Epithelial cell of proximal tubule (primary cell): ENCODE measurements around the gene USPL1. TPM values are rescaled to one million over a fixed set of nuclear protein-coding genes. Genes with fewer than 3 reads are reported as not detected.
"Not testable (repeated sequence)": the region's sequence is repeated elsewhere in the genome, so short reads cannot be mapped to it uniquely, and the experiment has no call there.

Experiments used
- DNase-seq: peaks from one replicate; pipeline ENCODE4 v3.0.0-alpha.2; 2011; ENCODE audit warnings: low read depth
- H3K4me3 ChIP-seq: 2 replicates; pipeline ENCODE4 v1.5.1; 2011; ENCODE audit warnings: low read depth, mild to moderate bottlenecking, low read length
- total RNA-seq: library from RNA; depleted of rRNA; stranded (reverse); fragments of >200 nt; gene quantifications from 2 replicates; pipeline ENCODE4 v1.2.3, GENCODE V29; 2015
- TF ChIP-seq, protein P1 (sequence below): conservative IDR thresholded peaks from 2 replicates; pipeline ENCODE4 v1.5.1; 2012; ENCODE audit warnings: low read depth, mild to moderate bottlenecking, low read length

The USPL1 gene
- total RNA-seq, 1 donor from 2014 or later, result 13.2 TPM

DNA sequence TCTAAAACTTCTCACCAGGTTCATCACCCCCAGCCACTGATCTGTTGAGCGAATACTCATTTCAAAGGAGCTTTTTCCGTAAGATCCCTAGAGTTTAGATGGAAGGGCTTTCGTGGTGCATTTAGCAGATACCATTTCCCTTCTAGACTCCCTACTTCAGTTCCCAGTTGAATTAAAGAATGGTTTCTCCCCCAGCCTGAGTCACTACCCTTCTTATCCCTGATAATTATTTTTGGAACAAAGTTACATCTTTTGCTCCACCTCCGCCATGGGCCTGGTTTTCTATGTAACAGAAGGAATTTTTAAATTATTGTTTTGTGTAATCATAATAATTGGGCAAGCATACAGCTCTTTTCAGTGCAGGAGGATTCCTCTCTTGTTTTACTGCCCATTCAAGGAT lies 22.0 kb downstream of the USPL1 start:
- no peak overlapping the region for H3K4me3 ChIP-seq
- DNase-seq, result no peak
- TF ChIP-seq, protein P1, sequence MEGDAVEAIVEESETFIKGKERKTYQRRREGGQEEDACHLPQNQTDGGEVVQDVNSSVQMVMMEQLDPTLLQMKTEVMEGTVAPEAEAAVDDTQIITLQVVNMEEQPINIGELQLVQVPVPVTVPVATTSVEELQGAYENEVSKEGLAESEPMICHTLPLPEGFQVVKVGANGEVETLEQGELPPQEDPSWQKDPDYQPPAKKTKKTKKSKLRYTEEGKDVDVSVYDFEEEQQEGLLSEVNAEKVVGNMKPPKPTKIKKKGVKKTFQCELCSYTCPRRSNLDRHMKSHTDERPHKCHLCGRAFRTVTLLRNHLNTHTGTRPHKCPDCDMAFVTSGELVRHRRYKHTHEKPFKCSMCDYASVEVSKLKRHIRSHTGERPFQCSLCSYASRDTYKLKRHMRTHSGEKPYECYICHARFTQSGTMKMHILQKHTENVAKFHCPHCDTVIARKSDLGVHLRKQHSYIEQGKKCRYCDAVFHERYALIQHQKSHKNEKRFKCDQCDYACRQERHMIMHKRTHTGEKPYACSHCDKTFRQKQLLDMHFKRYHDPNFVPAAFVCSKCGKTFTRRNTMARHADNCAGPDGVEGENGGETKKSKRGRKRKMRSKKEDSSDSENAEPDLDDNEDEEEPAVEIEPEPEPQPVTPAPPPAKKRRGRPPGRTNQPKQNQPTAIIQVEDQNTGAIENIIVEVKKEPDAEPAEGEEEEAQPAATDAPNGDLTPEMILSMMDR, result no peak

DNA sequence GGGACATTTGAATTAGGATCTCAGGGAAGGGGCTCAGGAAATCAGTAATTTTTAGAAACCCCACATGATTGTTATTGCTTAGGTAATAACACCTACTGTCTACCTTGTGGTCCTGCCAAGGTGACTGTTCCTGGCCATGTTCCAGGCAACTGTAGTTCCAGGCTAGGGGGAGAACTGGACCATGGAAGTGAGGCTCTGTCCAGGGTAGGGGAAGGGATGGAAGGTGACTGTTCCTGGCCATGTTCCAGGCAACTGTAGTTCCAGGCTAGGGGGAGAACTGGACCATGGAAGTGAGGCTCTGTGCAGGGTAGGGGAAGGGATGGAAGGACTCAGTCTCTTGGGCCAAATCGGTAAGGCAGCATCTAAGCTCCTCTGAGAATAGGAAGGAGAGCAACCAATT lies 23.5 kb downstream of the USPL1 start:
- TF ChIP-seq, protein P1, result peak; percentile 13
- not testable (repeated sequence) for H3K4me3 ChIP-seq, DNase-seq

DNA sequence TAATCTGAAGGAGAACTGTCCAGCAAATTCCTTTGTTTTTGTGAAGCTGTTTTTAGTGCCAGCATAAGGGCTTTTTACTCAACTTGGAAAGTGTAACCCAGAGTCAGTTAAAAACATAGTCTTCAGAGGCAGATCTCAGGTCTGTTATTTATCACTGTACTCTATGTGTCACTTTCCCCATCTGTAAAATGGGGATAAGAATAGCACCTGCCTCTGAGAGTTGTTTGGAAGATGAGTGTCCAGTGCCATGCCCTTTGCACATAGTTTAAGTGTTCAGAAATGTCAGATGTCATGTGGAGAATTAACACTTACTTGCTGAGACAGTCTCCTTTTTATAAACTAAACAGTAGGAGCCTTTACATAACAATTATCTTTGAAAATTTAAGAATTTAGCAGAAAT lies 27.9 kb downstream of the USPL1 start:
- no peak for DNase-seq
- TF ChIP-seq, protein P1, result no peak
- no peak overlapping the region for H3K4me3 ChIP-seq

DNA sequence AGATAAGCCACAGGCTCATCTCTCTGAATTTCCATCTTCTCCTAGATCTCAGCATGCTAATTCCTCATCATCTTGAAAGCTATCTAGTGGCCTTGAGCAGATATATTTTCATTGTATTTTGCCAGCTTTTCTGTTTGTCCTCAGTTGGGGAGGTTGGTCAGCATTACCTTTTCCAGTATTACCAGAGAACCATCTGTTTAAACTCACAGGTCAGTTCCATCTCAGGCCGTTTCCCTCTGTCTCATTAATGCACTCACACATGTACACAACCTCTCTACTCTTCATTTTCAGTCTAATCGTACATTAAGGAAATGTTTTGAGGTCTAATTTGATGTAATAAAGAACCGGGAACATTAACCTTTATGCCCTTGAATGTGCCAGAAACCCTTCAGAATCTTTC lies 29.7 kb downstream of the USPL1 start:
- DNase-seq, result no peak
- TF ChIP-seq, protein P1, result no peak
- H3K4me3 ChIP-seq, result no peak overlapping the region

DNA sequence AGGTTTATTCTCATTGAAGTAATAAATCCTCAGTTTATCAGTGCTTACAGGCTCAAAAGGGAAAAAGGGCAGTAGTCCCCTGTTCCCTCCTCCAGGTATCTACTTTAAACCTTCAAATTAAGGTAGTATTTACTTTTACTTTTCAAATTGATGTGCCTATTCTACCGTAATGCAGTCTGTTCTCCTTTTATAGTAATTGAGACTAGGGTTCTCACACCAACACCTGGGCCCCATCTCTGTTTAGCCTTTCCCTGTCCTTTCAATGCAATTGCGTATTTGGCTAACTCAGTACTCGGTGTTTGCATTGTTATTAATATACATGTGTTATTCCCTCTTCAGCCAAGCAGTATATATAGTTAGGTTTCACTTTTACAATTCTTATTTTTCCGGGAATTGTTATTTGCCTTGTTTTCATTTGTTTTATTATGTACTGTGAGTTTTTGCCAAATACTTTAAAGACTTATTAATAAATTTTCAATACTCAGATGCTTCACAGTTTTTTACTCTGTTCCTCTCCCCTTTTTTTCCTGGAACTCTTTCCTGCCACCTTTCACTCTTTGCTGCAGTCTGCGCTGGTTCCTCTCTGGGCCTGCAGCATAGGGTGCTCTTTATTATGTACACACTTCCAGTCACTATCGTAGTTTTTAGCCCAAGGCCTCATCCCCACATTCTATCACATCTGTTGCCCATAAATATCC lies 30.3 kb downstream of the USPL1 start:
- TF ChIP-seq, protein P1, result no peak
- no peak overlapping the region for H3K4me3 ChIP-seq
- no peak for DNase-seq

DNA sequence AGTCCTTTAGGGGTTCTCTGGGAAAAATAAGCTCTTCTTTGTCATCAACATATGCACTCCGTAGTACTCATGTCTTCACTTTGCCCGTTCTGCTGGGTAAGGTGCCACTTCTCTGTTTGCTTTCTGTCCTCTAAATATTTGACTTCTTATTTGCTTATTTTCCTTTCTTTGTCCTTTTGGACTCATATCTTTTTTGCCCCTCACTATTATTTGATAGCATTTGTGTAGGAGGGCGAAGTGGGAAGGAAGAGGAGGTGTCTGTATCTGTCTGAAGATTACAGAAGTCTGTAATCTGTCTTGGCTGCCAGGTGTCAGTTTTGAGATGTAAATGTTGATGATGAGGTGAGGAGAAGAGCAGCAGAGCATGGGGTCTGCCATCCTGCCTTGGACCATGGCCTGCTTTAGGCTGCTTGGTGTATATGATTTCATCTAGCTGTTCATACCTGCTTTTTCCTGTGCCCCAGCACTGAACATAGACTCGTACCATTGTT lies 30.8 kb downstream of the USPL1 start:
- no peak for DNase-seq

DNA sequence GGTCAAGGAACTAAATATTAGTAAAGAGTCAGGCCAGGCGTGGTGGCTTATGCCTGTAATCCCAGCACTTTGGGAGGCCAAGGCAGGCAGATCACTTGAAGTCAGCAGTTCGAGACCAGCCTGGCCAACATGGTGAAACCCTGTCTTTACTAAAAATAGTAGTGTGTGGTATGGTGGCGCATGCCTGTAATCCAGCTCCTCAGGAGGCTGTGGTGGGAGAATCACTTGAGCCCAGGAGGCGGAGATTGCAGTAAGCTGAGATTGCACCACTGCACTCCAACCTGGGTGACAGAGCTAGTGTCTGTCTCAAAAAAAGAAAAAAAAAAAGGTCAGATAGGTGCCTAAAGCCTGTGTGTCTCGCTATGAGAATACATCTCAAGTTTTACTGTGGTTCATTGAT lies 33.9 kb downstream of the USPL1 start:
- H3K4me3 ChIP-seq, DNase-seq: not testable (repeated sequence)

More for the DNA sequence above, 30.8 kb downstream of the USPL1 start:
- no peak overlapping the region for H3K4me3 ChIP-seq
- TF ChIP-seq, protein P1, result no peak
